K562 (cell line): ENCODE measurements around the gene HDHD2. TPM values are rescaled to one million over a fixed set of nuclear protein-coding genes. Genes with fewer than 3 reads are reported as not detected.
A peak's percentile ranks its signal among the peaks of the same experiment; 100 is the strongest.

Experiments
- ATAC-seq: fragments of 200-7000 bp; cut with Tn5 transposase; 3 replicates; pipeline ENCODE4 v1.9.1; 2020; ENCODE audit warnings: moderate library complexity
- BruUV-seq: library from RNA; stranded (reverse); fragments of 400-500 nt; replicated peaks from 2 replicates; lab custom pipeline; 2021; lab: Mats Ljungman, UMichigan
- CTCF ChIA-PET: fragments of 300-600 bp; formaldehyde crosslinking; extraction: SDS; loops from one replicate; lab custom pipeline; 2021; ENCODE audit warnings: low intra/inter-chr PET ratio; lab: Yijun Ruan, JAX
- POLR2A ChIA-PET: fragments of 300-600, 350-650 bp; sonication (Branson Sonifier 250); formaldehyde crosslinking; extraction: SDS; loops from one replicate; lab custom pipeline; 2021; ENCODE audit warnings: antibody characterized with exemption, inconsistent platforms; lab: Yijun Ruan, JAX
- DNase-seq, 4 experiments: peaks; one replicate each; pipeline versions ENCODE4 v3.0.0 to v3.0.0-alpha.2; 2011 to 2018; ENCODE audit warnings: low spot score in 3 of 4, mixed read lengths in 3 of 4; ENCODE audit errors: extremely low read depth in 1 of 4
- FAIRE-seq: peaks from 2 replicates; lab custom pipeline; 2011; peaks lifted over from hg19 to GRCh38; lab: Jason Lieb, UNC
- H2AFZ ChIP-seq: 2 replicates; pipeline ENCODE4 v1.6.0; 2011; ENCODE audit warnings: low read depth, low read length, control low read depth, inconsistent platforms
- H3K27ac ChIP-seq: fragments of 200-600 bp; 3 replicates; pipeline ENCODE4 v1.8.0; 2011; ENCODE audit warnings: low read depth, mild to moderate bottlenecking, control low read depth, inconsistent platforms, low read length, moderate library complexity, mixed read lengths; ENCODE audit errors: extremely low read depth
- H3K27me3 ChIP-seq, 2 experiments: fragments of 300-600 bp in 1 of 2; 2 replicates in 1 of 2; 3 replicates in 1 of 2; pipeline versions ENCODE4 v1.6.0 to v1.8.0; 2011; ENCODE audit warnings: inconsistent platforms in 2 of 2, low read length in 2 of 2, mild to moderate bottlenecking in 1 of 2, mixed read lengths in 1 of 2, moderate library complexity in 1 of 2; ENCODE audit not compliant: control insufficient read depth in 2 of 2, insufficient read depth in 2 of 2
- H3K36me3 ChIP-seq: fragments of 300-600 bp; 3 replicates; pipeline ENCODE4 v1.8.0; 2011; ENCODE audit warnings: mild to moderate bottlenecking, low read length, inconsistent platforms; ENCODE audit not compliant: control insufficient read depth, insufficient read depth
- H3K4me1 ChIP-seq, 2 experiments: fragments of 200-600 bp in 1 of 2; replicated peaks in 1 of 2; 2 replicates in 1 of 2; 3 replicates in 1 of 2; pipeline versions ENCODE4 v1.5.1 to v1.8.0; 2011; ENCODE audit warnings: inconsistent platforms in 2 of 2, low read length in 2 of 2, mild to moderate bottlenecking in 1 of 2, mixed read lengths in 1 of 2, moderate library complexity in 1 of 2; ENCODE audit not compliant: control insufficient read depth in 2 of 2, insufficient read depth in 2 of 2
- H3K4me2 ChIP-seq: 2 replicates; pipeline ENCODE4 v1.6.1; 2011; ENCODE audit warnings: low read length, control low read depth, inconsistent platforms, mixed read lengths; ENCODE audit not compliant: insufficient read depth
- H3K4me3 ChIP-seq: fragments of 200-600 bp; sonication (generic), shearing (Covaris generic); 2 replicates; pipeline ENCODE4 v1.5.1; 2016; ENCODE audit warnings: control low read depth, inconsistent platforms
- H3K79me2 ChIP-seq: fragments of 200-600 bp; 3 replicates; pipeline ENCODE4 v1.8.0; 2011; ENCODE audit warnings: low read length, inconsistent platforms; ENCODE audit not compliant: control insufficient read depth, insufficient read depth
- H3K9ac ChIP-seq, 2 experiments: 2 replicates each; pipeline versions ENCODE4 v1.6.0 to v1.6.1; 2011; ENCODE audit warnings: low read depth in 2 of 2, low read length in 2 of 2, control low read depth in 1 of 2, inconsistent platforms in 1 of 2, mild to moderate bottlenecking in 1 of 2, mixed read lengths in 1 of 2; ENCODE audit not compliant: insufficient read depth in 1 of 2
- H3K9me1 ChIP-seq: one replicate; pipeline ENCODE4 v1.6.0; 2011; ENCODE audit warnings: inconsistent platforms, mild to moderate bottlenecking, low read length, moderate library complexity; ENCODE audit not compliant: control insufficient read depth, insufficient read depth
- H3K9me3 ChIP-seq: replicated peaks from 2 replicates; pipeline ENCODE4 v1.5.1; 2011; ENCODE audit warnings: low read depth, low read length, inconsistent platforms; ENCODE audit not compliant: control insufficient read depth, insufficient read depth
- H4K20me1 ChIP-seq: replicated peaks from 2 replicates; pipeline ENCODE4 v1.6.1; 2011; ENCODE audit warnings: low read length, inconsistent platforms, mixed read lengths; ENCODE audit not compliant: control insufficient read depth, insufficient read depth
- BRF1 ChIP-seq: IDR thresholded peaks from 3 replicates; pipeline ENCODE4 v1.6.1; 2011; ENCODE audit warnings: borderline replicate concordance, mild to moderate bottlenecking; ENCODE audit not compliant: insufficient read length; ENCODE audit errors: extremely low read depth
- CEBPB ChIP-seq: fragments of 450-650 bp; IDR thresholded peaks from 2 replicates; pipeline ENCODE4 v1.6.1; 2016; ENCODE audit warnings: missing genetic modification characterization, missing compliant biosample characterization
- CEBPG ChIP-seq, 3 experiments: fragments of 200-800 bp in 1 of 3; sonication (Bioruptor generic) in 1 of 3; sonication (generic) in 1 of 3; formaldehyde crosslinking in 1 of 3; IDR thresholded peaks in 2 of 3; conservative IDR thresholded peaks in 1 of 3; 2 replicates each; pipeline versions ENCODE4 v1.6.1 to v1.8.0; 2016 to 2022; ENCODE audit warnings: missing compliant biosample characterization in 2 of 3, missing genetic modification characterization in 2 of 3, mild to moderate bottlenecking in 1 of 3, missing genetic modification reagents in 1 of 3
- CHAMP1 ChIP-seq: fragments of 450-650 bp; IDR thresholded peaks from 2 replicates; pipeline ENCODE4 v1.6.1; 2016; ENCODE audit warnings: mild to moderate bottlenecking
- ELK3 ChIP-seq: fragments of 450-650 bp; formaldehyde crosslinking; IDR thresholded peaks from 2 replicates; pipeline ENCODE4 v1.4.0; 2020; ENCODE audit warnings: mild to moderate bottlenecking
- EP300 ChIP-seq: IDR thresholded peaks from 2 replicates; pipeline ENCODE4 v1.6.1; 2012; ENCODE audit warnings: low read length, improper control_type of control experiment
- HOXB6 ChIP-seq: fragments of 250-450 bp; sonication (Bioruptor Pico); IDR thresholded peaks from 2 replicates; pipeline ENCODE4 v1.5.1; 2022; ENCODE audit warnings: mild to moderate bottlenecking, borderline replicate concordance
- MAX ChIP-seq: sonication (generic); formaldehyde crosslinking; IDR thresholded peaks from 2 replicates; pipeline ENCODE4 v1.9.0; 2022; ENCODE audit warnings: mild to moderate bottlenecking, missing genetic modification reagents
- MECOM ChIP-seq: fragments of 250-450 bp; sonication (Bioruptor Pico); IDR thresholded peaks from 2 replicates; pipeline ENCODE4 v1.8.0; 2022; ENCODE audit warnings: inconsistent platforms
- NCOA1 ChIP-seq: fragments of 450-650 bp; IDR thresholded peaks from 2 replicates; pipeline ENCODE4 v1.6.1; 2016; ENCODE audit warnings: low read depth
- TCF3 ChIP-seq: sonication (generic); formaldehyde crosslinking; IDR thresholded peaks from 2 replicates; pipeline ENCODE4 v1.4.0; 2020; ENCODE audit warnings: mild to moderate bottlenecking, missing genetic modification reagents
- WGBS: fragments of 100-300 bp; shearing (Covaris generic); methylation state at CpG from one replicate; pipeline ENCODE4 v1.1.6; 2016; ENCODE audit warnings: low coverage, mixed read lengths; ENCODE audit not compliant: insufficient coverage; ENCODE audit errors: missing lambda C conversion rate; 5-methylcytosine and 5-hydroxymethylcytosine counted together
- in situ Hi-C: fragments of 300-500 bp; cut with MboI; formaldehyde crosslinking; loops from 4 replicates; pipeline ENCODE4 v1.15.0; 2018; ENCODE audit warnings: inconsistent platforms, mixed read lengths
- intact Hi-C: fragments of 100-400 bp; cut with micrococcal nuclease; formaldehyde crosslinking; loops from 2 replicates; pipeline ENCODE4 v1.14.2; 2022
- polyA plus RNA-seq, 8 experiments: library from polyadenylated mRNA; depleted of rRNA in 4 of 8; stranded (reverse) in 5 of 8; unstranded in 3 of 8; fragments of >200 nt; fragmentation: Nextera tagmentation in 2 of 8; fragmentation: Illumina TruSeq in 1 of 8; extraction: Ambion mirVana in 2 of 8; extraction: Trizol in 1 of 8; gene quantifications; 2 replicates each; pipeline versions ENCODE4 v1.2.1 to v1.2.3, GENCODE V29; 2011 to 2014; ENCODE audit warnings: inconsistent platforms in 1 of 8, missing spikeins in 1 of 8
- total RNA-seq, 7 experiments: library from RNA; depleted of rRNA in 6 of 7; stranded (reverse); fragments of >200 nt in 6 of 7; fragmentation: Illumina TruSeq in 2 of 7; extraction: Trizol in 2 of 7; gene quantifications; 2 replicates each; pipeline versions ENCODE4 v1.2.1 to v1.2.3, GENCODE V29; 2011 to 2021; ENCODE audit warnings: low replicate concordance in 1 of 7

The HDHD2 gene
- total and polyA plus RNA-seq, 9 of the 15 experiments (the other 6 are each of a cell fraction or from before 2014, with no cell fraction given) = 6.8 to 25.2 (median 21.5) TPM

GRCh38 chr18:47143153-47143552 lies 7.1 kb downstream of the HDHD2 start:
- peaks cover 74% of the 10 kb centered on the region for H3K79me2 ChIP-seq
- intact Hi-C loops = no loop called here
- FAIRE-seq = no peak

GRCh38 chr18:47141289-47141688 lies 9.0 kb downstream of the HDHD2 start:
- H3K9me3 ChIP-seq = no peaks in the 10 kb centered on the region
- intact Hi-C loops = no loop called here

More at GRCh38 chr18:47143153-47143552, 7.1 kb downstream of the HDHD2 start:
- no peak for DNase-seq
- Histone ChIP-seq H3K27ac (no peak overlapping the region), H3K9me3 (no peaks in the 10 kb centered on the region), H3K9me1 (no peaks in the 10 kb centered on the region), H3K9ac (no peak overlapping the region), H3K4me3 (no peak overlapping the region), H3K4me1 (peaks cover 0 to 15% of the 10 kb centered on the region in 2 experiments; a peak in 3 of 5 replicates), H3K27me3 (no peaks in the 10 kb centered on the region), H3K36me3 (peaks cover 6% of the 10 kb centered on the region; the same call in 2 of the 3 replicates), H3K4me2 (no peak overlapping the region), H4K20me1 (peaks cover 4% of the 10 kb centered on the region; the same call in 1 of the 2 replicates), H2AFZ (no peak overlapping the region)
- ChIA-PET POLR2A (no interaction called here), CTCF (no interaction called here)
- no peak for ATAC-seq
- in situ Hi-C loops = no loop called here
- TF ChIP-seq CEBPG (CRISPR knock-in tag; IDR thresholded peaks at IDR 0.05) (no peak), CEBPG (tag; conservative IDR thresholded peaks at IDR 0.05 in 1 of 2, IDR thresholded peaks at IDR 0.05 in 1 of 2) (peak in 1 of 2 experiments; percentile 44; a peak in 1 of 4 replicates), BRF1 (no peak), CEBPB (peak; percentile 81)
- WGBS = 95% methylated on average over 5 of the region's 5 CpGs
- BruUV-seq = no TSS peak

More at GRCh38 chr18:47141289-47141688, 9.0 kb downstream of the HDHD2 start:
- peaks cover 6% of the 10 kb centered on the region; the same call in 2 of the 3 replicates for H3K36me3 ChIP-seq
- ATAC-seq (no peak), DNase-seq (no peak), FAIRE-seq (no peak)
- H3K79me2 ChIP-seq = peaks cover 56% of the 10 kb centered on the region
- no peak overlapping the region for H3K4me2 ChIP-seq
- H3K27ac ChIP-seq = no peak overlapping the region
- no peak overlapping the region for H3K4me3 ChIP-seq
- H2AFZ ChIP-seq = no peak overlapping the region
- peaks cover 0 to 15% of the 10 kb centered on the region in 2 experiments; a peak in 3 of 5 replicates for H3K4me1 ChIP-seq
- no TSS peak for BruUV-seq
- CTCF ChIA-PET = no interaction called here
- TF ChIP-seq HOXB6 (CRISPR knock-in tag) = no peak
- no peak for TF ChIP-seq TCF3 (CRISPR knock-in tag)
- no peak for TF ChIP-seq MAX
- TF ChIP-seq MECOM (CRISPR knock-in tag) = no peak
- TF ChIP-seq EP300 = no peak
- no peak for TF ChIP-seq NCOA1
- no peak for TF ChIP-seq CHAMP1
- TF ChIP-seq ELK3 (CRISPR knock-in tag) = no peak
- TF ChIP-seq, all 486 proteins: peak for 0
- no peak overlapping the region for H3K9ac ChIP-seq
- POLR2A ChIA-PET = no interaction called here
- H3K27me3 ChIP-seq = no peaks in the 10 kb centered on the region
- H3K9me1 ChIP-seq = no peaks in the 10 kb centered on the region
- peaks cover 4% of the 10 kb centered on the region; the same call in 1 of the 2 replicates for H4K20me1 ChIP-seq
- in situ Hi-C loops = no loop called here
